ENCODE measurements around the gene TATDN3.

- TF ChIP-seq CTCF (IDR thresholded peaks at IDR 0.05; ENCODE audit: borderline replicate concordance, extremely low read depth, low read length, poor library complexity, severe bottlenecking) (no peak), EZH2 (IDR thresholded peaks at IDR 0.05; ENCODE audit: borderline replicate concordance, low read depth, low read length, severe bottlenecking) (no peak)
These were observed 14.5 kb upstream of the TATDN3 start for GRCh38 chr1:212777151-212777550.

All from DND-41 (cell line).